Measurements from ENCODE around the gene ING3.

The ING3 gene

DNA sequence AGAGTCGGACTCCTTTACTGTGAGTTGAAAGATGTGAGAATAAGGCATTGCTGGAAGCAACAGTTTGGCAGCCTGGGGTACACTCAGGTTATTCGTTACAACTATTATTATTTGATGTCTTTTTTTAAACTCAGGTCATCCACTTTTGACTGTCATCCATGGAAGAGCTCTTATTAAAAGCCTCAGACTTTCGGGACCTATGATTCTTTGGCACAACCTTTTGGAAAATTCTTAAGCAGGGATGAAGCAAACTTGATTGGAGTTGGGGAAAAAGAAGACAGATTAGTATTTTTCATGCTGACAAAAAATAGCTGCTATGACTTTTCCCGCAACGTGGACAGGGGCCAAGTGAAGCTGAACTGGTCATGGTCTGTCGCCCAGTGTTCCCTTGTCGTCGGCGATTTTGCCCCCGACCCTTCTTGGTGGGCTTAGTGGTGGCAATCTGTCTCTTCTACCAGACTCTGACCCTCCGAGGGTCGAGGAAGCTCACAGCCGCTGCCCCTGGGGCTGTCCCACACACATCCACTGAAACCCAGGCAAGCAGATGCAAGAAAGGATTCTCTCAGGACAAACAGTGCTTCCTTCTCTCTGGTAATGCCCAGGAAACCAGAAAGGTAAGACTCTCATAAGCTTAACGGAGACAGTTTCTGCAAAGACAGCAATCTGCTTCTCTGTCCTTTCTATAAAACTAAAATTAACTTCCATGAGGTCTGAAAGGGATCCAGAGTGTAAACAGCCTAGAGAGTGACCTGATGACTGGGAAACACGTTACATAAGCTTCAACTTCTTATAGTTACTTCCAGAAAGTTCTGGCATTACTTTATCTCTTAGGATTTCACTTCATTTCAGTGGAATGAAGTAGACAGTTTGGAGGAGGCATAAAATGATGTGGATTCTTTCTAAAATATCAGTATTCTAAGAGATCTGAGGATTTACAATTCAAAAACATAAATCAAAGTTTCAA, 39.0 kb downstream of the ING3 start:
- DNase-seq = no peak

DNA sequence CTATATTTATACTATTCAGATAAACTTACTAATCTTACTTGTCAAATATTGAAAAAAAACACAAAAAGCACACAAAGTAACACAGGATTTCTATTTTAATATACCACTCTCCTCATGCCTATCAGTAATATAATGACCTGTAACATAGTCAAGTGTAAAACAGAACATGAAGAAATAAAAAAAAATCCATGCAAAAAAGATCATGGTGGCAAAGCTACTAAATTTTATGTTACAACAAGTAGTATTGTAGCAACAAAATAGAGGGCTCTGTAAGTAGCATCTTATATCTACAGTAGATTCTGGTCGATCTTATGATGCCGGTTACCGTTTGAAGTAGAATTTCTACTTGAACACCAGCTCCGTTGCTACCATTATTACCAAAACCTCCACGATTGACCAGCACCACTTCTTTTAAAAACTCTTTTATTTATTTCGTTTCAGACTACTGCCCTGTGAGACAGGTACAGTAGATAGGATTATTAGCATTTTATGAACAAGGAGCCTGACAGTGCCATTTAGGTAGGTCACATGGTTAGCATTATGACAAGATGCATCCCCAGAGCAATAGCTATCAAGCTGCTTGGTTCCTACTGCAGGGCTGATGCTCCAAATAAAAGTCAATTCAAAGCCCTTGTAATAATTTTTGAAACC, 40.0 kb downstream of the ING3 start:
- DNase-seq = no peak

DNA sequence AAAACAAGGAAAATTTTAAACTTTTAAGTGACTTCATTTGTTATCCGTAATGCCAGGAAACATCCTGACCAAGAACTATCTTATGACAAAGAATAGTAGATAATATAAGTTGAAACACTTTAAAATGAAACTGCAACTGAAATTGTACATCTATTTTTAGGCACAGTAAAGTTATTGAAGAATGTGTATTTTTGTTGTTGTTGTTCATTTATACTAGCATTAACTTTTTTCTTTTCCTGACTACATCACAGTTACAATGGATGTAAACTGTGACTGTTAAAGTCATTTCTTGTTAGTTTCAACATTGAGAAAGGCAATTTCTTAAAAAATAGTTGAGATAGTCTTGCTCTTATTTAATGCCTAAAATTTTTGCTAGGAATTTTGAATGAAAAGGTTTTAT, 40.6 kb downstream of the ING3 start:
- DNase-seq = no peak

DNA sequence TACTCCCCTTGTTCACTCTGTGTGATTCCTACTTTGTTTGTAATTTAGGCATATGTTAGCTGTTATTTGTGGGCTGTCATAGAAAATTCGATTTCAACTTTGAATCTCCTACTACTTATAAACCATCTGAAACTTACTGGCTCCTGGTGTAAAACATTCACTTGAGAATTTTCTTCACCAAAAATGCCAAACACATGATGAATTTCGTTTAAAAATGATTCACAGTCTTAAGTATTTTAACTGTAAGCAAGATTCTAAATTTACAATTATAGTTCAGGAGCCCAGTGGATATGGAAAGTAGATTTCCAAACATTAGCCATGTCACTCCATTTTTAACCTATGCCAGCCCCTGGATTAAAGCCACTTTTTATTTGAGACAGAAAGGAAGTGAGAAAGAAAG, 41.0 kb downstream of the ING3 start:
- no peak for DNase-seq

DNA sequence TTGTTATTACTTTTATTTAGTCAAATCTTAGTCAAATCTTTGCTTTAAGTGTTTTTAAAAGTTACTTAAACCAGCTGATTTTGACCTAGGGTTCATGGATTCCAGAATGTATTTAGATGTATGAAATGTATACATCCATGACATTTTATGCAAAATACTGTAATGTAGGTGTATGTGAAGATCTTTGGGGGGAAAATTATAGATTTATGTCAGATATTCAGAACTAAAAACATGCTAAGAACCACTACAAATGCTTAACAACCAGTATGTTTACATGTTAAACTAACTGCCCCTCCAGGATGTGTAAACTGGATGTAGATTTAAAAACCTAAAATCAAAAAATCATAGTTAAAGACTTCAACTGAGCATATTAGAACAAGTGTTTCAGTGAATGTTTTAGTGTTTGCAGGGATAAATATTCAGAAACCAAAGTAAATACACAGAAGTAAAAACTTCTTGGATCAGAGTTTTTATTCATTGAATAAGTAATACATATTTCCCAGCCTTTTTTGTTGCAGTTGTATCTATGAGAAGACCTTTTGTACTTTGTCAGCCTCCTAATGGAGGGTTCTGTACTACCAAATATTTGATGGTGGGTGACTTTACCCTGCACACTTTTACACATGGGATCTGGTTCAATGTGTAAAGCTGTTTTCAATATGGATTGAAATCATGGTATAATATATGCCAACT, 41.8 kb downstream of the ING3 start:
- no peak for DNase-seq

DNA sequence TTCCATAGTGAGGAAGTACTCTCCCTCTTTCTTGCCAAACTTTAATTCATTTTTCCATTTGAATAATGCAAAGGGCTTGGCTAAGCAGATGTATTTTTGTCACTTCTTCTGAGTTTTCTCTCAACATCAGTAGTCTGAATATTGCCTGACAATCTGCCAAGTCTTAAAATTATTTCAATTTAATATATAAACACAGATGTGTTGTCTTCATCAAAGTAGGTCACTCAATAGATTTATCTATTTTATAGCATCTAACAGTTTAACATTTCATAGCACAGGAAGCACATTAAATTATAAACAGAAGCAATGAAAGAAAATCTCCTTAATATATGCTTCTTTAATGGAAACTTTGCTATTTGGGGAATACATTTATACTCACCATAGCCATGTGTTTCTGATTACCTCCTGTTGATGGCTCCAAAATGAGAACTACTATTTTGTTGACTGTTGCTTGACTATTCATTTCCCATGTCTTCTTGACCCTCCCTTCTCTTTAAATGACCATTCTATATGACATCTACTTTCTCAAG, 42.5 kb downstream of the ING3 start:
- no peak for DNase-seq

DNA sequence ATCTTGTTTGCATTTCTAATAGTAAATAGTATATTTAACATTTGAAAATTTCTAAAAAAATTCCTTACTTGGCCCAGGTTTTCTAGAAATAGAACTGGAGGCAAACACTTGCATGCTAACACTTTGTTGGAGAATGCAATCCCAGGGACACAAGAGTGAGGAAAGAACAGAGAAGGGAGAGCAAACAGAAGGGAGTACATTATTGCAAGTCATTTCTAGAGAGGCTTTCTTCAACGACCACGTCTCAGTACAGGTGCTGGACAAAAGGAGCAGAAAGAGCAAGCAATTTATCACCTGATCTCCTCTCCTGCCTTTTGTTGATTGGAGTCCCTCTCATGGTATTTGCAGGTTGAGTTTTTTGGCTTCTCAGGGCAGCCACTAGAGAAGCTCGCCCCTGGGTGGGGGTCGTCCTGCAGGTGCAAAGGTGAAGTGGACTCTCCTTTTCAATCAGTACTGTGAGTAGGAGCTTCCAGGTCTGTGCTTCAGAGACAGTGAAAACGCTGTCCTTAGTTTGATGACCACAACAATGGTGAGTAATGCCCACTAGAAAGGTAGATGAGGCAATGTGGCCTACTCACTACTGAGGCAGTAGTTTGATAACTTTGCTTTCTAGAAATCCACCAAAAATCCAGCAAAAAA, 43.1 kb downstream of the ING3 start:
- no peak for DNase-seq

DNA sequence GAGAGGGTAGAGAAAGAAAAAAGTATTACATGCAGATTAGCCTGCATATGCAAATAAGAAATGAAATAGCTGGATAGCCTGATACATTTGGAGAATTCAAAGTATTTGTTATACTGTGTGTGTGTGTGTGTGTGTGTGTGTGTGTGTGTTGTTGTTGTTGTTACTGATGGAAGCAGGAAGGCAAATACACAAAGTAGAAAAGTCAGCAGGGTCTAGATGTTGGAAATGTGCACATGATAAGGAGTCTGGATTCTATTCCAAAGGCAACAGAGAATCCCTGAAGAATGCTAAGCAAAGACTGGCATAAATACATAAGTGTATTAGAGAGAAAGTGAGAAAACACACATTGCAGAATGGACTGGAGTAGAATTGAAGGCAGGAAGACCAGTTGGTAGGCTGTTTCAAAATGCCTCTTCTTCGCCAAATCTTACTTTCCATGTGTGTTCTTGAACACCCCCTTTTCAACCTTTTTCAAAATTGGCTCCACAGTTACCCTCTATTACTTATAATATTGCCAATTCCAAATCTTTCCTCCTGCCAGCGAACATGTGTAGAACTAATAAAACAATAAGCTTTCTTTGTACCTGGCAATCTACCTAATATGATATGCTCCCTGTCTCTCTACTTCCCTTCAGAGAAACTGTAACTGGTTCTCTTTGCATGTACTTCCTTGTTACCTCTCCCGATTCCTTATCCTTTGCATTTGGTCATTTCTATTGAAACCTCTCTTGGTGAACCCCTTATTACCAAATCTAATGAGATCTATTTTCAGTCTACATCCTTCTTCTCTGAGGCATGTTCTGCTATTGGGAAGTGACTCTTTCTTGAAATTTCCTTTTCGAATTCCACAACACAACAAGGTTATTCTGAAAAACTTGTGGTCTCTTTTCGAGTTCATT, 44.2 kb downstream of the ING3 start:
- no peak for DNase-seq

DNA sequence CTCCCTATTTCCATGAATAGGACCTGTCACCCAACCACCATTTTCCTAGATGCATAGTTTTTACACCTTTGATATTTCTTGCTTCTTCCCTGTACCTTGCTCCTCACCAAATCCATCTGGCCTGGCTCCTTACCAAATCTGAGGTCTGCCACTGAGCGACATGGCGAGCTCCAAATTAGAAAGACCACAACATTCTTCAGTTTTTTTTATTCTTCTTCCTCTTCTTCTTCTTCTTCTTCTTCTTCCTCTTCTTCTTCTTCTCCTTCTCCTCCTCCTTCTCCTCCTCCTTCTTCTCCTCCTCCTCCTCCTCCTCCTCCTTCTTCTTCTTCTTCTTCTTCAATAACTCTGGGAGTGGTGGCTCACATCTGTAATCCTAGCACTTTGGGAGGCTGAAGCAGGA, 45.1 kb downstream of the ING3 start:
- no peak for DNase-seq

DNA sequence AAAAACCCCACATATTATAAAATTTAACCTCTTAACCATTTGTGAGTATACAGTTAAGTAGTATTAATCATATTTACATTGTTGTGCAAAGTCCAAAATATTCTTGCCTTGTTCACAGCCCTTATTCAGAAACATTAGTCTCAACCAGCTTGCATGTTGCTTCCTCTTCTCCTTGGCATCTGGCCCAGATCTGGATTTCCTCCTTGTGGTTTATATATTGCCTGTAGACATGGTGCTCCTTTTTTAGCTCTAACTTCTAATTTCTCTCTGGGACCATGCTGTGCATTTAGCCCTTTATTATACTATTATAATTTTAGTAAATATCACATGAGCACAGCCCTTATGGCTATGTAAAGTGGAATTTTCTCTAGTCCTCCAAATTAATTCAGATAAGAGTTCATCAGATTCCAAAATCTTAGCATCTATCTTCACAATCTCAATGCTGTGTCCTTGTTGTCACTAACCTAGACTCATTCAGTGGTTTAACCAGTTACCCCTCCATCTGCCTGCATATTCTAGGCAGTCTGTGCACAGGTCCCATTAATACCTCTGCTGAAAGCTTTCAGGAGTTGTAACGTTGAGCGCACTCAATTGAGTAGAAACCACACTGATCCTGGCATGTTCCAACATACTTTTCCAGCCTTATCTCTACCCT, 45.9 kb downstream of the ING3 start:
- no peak for DNase-seq

DNA sequence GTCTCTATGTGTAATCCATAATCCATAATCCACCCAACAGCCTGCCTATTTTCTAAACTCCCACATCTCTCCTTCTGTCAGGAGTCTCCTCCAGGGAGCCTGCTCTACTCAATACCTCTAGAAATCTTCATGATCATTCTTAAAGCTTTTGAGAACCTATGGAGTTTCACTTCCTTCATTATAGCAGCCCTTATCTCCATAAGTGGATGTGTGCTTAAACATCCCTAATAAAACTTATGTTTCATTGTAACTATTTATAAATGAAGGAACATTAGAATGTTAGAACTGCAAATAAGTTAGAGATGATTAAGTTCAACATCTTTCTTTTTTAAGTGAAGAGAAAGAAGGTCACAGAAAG, 46.4 kb downstream of the ING3 start:
- no peak for DNase-seq

DNA sequence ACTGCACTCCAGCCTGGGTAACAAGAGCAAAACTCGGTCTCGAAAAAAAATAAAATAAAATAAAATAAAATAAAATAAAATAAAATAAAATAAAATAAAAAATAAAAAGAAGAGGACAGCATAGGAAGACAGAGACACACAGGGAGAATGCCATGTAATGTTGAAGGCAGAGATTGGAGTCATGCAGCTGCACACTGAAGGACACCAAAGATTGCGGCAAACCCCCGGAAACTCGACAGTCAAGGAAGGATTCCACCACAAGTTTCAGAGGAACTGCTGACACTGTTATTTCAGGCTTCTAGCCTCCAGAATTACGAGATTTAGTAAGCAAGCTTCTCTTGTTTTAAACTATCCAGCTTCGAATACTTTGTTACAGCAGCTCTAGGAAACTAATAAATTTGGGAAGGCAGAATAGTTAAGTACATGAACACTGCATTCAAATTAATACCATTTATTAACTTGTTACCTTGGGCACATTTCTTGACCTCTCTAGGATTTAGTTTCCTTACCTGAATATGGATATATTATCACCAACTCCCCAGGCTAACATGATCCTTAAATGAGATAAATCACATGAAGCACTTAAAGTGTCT, 47.4 kb downstream of the ING3 start:
- DNase-seq = no peak

DNA sequence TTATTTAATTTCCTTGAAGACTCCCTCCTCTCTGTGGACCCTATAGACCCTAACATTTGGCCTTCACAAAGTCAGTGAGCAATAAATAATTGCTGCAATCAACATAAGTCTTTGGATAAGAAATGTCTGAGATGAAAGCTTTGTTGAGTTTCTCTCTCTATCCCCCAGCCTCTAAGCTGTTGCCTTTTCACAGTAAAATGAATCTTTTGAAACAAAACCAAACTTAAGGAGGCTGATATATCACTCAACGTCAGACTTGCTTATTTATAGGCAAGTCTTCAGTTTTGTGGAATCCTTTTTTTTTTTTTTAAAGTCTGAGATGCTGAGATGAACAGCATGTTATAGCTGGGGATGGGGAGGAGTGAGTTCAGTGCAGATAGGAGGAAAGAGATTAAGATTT, 47.9 kb downstream of the ING3 start:
- DNase-seq = no peak

DNA sequence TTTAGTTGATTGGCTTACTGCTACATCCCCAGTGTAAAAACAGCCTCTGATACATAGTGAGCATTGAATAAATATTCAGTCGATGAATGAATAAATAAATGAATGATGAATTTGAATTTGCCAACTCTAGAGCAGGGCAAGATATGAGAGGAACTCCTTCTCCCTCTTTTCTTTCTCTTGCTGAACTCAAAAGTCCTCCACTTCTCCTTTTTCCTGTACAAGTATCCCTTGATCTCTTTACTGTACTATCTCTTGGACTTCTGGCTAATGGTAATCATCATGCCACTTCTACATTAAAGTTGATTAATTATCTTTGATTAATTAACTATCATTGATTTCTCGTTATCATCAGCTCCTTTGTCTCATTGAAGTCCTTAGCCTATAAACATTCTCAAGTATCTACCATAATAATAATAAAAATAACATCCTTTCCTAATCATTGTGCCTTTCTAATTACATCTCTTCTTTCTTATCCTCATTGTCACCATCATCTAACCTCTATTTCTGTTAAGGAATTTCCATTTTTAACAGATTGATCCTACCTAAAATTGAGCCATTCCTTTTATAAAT, 48.5 kb downstream of the ING3 start:
- DNase-seq = no peak

DNA sequence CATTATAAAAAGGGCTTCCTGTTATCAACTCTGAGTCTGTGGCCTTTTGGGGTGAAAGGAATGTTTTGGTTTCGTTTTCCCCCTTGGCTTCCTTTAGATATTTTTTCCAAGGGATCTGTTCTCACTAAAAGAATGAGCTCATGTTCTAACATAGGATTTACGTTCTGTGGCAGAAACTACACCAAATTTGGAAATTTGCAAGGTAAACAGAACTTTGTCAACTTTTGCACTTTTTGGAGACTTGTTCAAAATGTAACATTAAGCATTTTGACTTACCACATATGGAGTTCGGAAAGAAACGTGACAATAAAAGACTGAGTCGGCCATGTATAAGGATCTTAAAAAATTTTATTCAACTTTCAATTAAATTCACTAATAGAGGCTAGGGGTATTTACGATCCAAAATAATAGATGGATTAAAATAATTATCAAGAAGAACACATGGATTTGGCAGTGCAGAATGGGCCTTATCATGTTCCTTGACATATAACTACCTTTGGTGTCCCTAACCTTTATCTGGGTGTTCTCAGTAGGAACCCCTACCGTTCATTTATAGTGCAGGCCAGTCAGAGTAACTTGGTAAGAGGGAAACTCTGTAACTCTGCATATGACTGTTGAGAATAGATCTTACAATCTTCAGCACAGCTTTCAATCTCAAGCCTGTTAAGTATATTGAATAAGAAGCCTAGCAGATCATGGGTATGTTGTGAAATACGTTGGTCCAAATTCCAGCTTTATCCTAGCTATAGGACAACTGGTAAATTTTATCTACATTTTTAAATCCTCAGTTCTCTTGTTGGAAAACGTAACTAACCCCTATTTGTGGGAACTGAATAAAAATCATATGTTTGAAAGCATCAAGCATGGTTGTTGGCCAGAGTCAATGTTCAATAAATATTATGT, 49.8 kb downstream of the ING3 start:
- no peak for DNase-seq

DNA sequence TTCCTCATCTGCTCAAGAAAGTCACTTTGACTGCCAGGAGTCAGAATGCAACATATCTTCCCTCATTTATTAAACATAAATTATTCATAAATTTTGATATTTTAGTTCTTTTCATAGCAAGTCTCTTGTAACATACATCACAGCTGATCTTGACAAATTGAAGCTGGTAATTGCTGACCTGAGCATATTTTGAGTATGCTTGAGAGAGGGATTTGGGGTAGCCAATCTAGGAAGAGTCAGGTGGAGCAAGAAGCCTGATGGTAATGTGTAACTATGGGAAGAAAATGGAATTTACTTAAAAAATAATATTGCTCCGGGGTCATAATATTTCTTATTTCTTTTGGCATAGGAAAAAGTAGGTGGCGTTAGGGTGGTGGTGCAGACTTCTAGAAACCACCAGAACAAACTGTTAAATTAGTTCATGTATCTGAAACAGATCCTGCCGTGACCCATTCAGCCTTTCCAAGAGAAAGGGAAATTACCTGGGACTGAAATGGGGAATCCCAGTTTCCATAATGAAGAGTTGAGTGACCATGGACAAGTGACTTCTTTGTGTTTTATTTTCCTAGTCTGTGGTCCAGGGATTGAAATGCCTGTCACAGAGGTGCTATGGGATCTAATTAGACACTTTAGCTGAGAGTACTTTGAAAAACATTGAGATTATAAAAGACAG, 50.8 kb downstream of the ING3 start:
- DNase-seq = no peak

DNA sequence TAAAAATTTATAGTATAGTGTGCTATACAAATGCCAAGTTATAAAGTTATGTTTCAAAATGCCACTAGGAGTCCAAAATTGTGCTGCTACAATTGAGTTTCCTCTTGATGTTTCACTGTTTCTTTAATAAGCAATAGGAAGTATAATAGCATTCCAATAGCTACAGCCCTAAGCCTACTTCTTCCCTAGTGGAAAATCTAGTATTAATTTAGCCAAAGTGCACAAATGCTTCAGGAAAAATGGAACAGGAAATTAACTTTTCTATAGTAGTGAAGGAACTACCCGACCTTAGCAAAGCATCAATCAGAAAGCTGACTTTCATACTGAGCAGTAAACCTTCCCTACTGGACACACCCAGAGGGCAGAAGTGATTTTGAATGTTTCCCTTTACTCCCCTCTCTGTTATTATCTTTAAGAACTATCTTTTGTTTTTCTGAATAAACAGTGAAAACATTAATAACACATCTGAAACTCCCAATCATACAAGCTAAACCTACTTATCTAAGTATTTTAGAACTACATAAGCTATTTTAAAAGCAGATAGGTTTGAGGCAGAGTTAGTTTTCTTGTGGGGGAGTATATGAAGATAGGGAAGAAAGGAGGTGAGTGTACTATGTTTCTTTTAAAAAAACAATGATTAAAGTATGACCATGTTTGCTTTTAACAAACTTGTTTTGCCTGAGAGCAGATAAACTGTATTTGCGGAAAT, 51.6 kb downstream of the ING3 start:
- no peak for DNase-seq

DNA sequence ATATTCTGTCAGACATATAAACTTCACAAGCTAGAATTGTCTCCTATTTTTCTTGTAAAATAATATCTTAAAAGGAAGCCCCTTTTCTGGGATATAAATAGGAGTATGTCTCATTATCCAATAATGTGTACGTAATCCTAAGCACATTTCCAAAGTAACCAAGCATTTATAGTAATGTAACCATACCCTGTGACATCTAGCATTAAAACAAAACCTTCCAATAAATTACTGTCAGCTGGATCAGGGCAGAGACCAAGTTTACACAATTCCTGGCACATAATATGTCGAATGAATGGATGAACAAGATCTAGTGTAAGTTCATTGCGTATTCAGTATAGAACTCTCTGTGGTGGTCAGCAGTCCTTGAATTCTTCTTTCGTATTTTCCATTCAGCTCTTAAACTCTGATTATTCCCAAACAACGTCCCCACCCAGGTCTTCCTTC, 52.2 kb downstream of the ING3 start:
- DNase-seq = no peak
